NAMALWA (cell line): Measurements from ENCODE around the gene TFRC.
"Not testable (repeated sequence)": the region's sequence is repeated elsewhere in the genome, so short reads cannot be mapped to it uniquely, and the experiment has no call there.

Experiments
- DNase-seq: peaks from one replicate; pipeline ENCODE4 v3.0.0-alpha.2; 2015; ENCODE audit warnings: low spot score

The TFRC gene

DNA sequence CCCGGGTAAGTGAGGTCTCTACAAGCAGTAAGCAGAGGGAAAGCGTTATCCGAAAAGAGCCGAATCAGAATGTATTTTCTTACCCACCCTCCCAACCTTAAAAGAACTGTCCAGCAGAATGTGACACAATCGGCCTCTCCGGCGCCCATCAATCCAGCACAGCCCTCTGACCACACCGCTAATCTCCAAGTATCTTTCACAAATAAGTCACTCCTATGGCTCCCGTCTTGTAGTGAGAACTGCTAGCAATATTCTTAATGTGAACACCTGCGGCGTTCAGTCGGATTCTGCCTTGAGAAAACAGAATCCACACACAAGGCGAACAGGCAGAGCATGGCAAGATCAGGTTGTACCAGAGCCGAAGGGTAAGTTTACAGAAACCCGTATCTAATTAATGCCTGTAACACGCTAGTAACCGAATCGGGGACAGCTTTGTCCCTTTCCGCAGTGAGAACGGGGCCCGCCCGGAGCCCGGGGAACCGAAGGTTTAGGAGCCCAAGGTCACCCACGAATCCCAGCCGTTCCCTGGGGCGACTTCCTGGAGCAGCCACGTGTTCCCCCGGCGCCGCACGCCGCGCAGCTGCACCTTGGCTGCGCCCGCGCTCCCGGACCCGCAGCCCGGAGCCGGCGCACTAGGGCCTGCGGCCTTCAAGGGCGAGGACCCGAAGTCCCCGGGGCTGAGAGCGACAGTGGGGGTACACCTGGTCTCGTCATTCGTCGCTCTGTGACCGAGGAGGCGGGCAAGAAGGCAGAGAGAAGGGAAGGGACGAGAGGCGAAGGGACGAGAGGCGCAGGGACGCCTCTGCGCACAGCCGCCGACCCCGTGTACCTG, 672 bp downstream of the TFRC start:
- DNase-seq: peak; percentile 67

DNA sequence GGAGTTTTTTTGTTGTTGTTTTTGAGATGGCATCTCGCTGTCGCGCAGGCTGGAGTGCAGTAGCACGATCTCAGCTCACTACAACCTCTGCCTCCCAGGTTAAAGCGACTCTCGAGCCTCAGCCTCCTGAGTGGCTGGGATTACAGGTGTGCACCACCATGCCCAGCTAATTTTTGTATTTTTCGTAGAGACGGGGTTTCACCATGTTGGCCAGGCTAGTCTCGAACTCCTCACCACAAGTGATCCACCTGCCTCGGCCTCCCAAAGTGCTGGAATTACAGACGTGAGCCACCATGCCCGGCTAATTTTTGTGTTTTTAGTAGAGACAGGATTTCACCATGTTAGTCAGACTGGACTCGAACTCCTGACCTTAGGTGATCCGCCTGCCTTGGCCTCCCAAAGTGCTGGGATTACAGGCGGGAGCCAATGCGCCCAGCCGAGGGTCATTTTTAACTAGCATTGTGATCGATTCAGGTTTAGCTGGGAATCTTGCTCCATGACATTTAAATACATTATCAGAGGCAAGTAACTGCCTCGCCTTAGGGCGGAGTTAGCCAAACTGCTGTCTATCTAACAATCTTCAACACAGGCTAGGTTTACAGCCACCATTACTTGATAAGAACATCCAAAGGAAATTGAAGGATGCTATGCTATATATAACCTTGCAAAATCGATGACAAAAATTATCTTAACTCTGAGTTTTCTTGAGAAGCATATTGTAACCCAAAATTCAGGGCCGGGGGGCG, 1.6 kb downstream of the TFRC start:
- DNase-seq: not testable (repeated sequence)

DNA sequence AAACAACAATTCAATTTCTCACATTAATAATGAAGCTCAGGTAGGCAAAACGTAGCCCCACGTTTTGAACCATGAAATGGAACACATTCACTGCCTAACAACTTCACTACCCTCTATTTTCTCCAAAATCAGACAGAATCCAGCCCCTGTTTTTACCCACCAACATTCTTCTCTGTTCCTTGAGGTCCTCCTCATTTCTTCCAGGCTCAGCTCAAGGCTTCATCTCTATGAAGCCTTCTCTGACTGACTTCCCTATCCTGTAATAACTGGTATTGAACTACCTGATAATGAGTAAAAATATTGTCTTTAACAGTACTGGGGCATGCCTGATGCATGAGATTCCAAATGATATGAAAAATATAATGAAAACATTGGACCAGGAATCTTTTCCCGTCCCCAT, 2.2 kb downstream of the TFRC start:
- DNase-seq: no peak

DNA sequence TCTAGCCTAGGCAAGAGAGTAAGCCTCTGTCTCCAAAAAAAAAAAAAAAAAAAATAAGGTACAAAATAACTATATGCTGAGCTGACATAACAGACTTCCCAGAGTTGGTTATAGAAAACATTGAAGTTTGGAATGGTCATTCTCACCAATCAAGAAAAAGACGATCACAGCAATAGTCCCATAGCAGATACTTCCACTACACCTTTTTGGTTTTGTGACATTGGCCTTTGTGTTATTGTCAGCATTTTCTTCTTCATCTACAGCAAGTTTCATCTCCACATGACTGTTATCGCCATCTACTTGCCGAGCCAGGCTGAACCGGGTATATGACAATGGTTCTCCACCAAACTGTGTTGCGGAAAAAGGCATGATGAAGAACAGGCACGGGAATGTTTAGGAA, 6.9 kb downstream of the TFRC start:
- no peak for DNase-seq

DNA sequence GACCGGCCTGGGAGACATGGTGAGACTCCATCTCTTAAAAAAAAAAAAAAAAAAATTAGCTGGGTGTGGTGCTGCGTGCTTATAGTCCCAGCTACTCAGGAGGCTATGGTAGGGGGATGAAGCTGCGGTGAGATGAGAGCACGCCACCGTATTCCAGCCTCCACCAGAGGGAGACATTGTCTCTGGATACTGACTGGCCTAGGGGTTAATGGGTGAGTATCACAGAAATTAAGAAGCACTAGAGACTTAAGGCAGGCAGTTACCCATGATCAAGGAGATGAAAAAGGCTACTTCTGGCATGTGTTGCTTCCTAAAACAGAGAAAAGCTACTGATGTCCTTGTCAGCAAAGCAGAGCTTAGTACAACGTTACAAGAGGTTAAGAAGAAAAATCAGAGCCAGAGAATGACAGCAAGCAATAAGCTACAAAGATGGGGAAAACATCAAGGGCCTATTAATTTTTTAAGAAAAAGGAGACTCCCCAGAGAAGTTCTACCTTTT, 8.6 kb downstream of the TFRC start:
- DNase-seq: peak; percentile 86

DNA sequence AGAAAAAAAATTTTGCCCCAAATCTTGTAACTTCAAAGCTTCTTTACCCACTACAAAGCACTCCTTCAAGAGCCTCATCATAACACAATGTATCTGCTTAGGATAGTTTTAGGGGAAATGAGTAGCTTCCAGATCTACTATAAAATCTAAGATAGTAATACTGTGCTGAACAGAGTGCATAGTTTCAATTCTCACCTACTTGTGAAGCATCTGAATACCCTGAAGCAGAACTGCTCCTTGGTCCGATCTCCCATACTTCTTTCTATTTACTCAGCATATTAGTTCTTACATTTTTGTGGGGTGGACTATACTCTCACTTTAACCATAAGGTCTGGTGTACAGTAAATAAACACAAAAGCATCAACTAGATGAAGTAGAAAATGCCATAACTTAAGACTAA, 9.6 kb downstream of the TFRC start:
- no peak for DNase-seq

DNA sequence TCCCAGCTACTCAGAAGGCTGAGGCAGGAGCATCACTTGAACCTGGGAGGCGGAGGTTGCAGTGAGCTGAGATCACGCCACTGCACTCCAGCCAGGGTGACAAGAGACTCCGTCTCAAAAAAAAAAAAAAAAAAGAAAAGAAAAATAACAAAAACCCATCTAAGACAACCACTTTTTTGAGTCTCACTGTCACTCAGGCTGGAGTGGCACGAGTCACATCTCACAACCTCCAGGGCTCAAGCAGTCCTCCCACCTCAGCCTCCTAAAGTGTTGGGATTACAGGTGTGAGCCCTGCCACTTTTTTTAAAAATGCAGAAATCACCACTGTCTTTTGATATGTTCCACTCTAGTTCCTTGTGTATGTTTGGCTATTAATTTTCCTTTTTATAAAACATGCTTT, 13.1 kb downstream of the TFRC start:
- not testable (repeated sequence) for DNase-seq

DNA sequence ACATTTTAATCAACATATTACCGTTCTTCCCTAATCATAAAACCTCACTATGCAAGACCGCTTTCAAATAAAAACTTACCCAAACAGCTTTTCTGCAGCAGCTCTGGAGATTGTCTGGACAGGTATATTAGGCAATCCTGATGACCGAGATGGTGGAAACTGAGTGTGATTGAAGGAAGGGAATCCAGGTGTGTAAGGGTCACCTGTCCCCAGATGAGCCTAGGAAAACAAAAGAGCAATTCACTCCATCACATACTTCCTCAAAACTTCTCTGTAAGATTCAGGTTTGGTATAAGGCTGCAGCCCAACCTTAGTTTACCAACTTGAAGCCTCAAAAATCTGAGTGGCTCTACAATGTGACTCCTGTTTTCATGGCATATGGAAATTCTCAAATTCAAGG, 14.5 kb downstream of the TFRC start:
- DNase-seq: no peak

DNA sequence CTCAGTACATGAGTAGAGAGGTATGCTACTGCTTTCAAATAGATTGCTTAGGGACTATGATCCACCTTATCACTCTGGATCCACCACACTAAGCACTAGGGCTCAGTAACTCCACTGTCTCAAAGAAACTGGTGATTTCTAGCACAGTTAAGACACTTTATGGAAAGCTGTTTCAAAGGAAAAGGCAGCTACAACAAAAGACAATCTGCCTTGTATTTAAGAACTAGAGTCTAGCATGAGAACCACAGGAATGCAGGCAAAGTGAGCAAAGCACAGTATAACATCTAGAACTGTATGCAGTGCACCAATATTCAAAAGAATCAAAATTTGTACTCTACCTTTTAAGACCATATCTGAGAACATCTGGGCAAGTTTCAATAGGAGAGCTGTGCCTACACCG, 17.9 kb downstream of the TFRC start:
- DNase-seq: no peak

DNA sequence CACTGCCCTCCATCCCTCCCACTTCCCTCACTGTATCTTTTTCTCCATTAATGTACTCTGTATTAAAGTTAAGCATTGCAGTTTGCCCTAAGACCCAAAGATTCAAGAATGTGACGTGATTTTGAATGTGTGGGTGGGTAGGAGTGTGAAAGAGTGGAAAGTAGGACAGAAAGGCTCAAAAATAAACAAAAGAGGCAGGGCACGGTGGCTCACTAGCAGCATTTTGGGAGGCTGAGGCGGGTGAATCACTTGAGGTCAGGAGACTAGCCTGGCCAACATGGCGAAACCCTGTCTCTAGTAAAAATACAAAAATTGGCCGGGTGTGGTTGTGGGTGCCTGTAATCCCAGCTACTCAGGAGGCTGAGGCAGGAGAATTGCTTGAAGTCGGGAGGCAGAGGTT, 18.4 kb downstream of the TFRC start:
- no peak for DNase-seq

DNA sequence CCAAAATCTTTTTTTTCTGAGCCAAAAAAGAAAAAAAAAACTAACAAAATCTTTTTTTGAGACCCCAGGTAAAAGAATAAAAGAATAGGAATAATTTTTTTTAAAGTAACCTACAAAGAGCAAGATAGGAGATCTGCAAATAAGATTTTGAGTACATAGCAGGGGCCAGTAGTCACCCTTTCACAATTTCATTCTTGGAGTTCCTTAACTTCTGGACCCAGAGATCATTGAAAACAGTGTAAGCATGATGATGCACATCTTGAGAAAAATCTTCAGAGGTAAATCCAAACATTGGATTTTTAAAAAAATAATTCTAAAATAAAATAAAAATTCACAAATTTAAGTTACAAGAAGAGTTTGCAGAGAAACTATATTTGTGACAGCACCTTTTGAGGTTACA, 18.8 kb downstream of the TFRC start:
- DNase-seq: no peak

DNA sequence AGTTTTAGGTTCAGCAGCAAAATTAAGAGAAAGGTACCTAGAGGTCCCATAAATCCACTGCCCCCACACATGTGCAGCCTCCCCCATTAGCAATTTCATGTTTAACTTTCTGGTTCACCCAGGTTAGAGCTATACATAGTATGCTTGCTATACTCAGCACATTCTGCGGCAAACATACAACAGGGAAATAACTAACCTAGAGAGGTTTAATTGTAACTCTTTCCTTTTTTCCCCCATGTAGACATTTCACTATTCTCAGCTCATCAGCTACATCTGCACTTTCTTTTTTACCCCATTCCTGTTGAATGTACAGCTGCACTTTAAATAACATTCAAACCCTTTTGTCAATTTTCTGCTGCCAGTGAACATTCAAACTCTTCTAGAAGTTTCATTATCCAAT, 21.1 kb downstream of the TFRC start:
- no peak for DNase-seq

DNA sequence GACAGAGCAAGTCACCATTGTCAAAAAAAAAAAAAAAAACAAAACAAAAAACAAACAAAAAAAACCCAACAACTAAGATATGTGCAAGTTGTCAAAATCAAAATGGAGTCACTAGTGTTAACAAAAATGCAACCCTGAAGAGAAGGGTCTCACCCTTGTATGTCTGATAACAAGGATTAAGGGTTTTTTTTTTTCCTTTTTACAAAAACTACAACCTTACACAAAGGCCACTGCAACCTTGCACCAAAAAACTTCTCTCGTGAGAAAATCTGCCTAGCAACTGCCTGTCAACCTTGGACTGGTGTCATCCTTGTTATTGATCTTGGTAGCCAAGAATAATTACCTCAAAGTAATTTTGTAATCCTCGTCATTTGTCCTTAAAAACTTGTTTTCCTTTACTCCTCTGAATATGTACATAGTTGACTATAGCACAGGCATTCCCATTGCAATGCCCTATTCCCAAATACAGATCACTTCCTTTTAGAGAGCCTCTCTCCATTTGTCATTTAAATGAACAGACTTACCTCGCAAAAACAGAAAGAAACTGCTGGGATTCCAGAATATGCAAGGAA, 24.0 kb downstream of the TFRC start:
- no peak for DNase-seq

DNA sequence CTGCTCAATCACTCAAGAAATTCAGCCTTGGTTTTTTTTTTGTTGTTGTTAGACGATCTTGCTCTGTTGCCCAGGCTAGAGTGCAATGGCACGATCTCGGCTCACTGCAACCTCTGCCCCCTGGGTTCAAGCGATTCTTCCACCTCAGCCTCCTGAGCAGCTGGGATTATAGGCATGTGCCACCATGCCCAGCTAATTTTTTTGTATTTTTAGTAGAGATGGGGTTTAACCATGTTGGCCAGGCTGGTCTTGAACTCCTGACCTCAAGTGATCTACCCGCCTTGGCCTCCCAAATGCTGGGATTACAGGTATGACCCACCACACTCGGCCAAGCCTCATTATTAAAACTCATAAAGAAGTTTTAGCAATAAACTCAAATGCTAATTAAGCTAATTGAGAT, 25.5 kb downstream of the TFRC start:
- DNase-seq: not testable (repeated sequence)

DNA sequence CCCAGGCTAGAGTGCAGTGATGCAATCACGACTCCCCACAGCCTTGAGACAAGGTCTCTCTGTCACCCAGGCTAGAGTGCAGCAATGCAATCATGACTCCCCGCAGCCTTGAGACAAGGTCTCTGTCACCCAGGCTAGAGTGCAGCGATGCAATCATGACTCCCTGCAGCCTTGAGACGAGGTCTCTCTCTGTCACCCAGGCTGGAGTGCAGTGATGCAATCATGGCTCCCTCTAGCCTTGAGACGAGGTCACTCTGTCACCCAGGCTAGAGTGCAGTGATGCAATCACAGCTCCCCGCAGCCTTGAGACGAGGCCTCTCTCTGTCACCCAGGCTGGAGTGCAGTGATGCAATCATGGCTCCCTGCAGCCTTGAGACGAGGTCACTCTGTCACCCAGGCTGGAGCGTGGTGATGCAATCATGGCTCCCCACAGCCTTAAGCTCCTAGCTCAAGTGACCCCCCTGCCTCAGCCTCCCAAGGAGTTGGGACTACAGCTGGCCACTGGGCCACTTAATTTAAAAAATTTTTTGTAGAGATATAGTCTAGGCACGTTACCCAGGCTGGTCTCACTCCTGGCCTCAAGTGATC, 26.1 kb downstream of the TFRC start:
- no peak for DNase-seq

DNA sequence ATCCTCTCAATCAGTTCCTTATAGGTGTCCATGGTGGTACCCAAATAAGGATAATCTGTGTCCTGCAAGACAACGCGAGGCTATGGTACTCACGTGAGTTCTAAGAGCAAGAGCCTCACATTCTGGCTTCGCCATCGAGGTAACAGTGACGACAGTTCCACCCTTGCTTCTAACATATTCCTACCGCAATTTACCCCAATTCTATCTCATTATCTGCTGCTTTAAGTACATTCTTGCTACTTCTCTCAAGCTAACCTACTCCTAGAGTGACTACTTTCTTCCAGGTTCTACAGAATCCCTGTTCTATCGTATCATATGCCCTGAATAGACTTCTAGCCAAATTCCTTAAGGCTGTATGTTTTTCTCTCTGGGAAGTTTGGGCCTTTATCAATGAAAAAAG, 26.6 kb downstream of the TFRC start:
- no peak for DNase-seq

DNA sequence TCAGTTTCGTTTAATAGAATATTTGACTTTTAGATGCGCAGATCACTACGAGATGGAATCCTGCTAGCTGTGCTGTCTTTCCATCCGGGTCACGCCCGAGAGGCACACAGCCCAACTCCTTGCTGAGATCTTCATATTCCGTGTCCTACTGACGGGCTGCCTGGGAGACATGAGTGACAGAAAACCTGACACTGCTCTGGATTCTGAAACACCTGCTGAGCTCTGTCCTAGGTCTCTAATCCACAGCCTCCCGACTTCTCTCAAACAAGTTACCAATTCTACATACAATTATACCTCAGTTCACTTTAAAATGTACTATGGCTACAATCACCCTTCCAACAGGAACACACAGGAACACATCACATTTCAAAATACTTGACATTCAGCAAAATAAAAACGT, 27.2 kb downstream of the TFRC start:
- DNase-seq: no peak

DNA sequence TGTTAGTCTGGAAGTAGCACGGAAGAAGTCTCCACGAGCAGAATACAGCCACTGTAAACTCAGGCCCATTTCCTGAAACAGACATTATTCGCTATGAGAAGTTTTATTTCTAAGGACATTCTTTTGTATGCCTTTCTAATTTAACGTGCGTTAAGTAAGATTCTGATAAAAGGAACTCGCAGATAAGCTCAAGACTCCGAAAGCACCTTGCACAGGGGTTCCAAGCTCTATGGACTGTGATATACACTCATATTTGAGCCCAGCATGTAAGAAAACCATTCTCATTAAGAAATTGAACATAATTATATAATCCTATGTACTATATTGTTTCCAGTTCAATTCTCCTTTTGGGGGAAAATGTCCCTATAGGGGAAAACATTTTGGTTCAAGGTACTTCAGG, 28.4 kb downstream of the TFRC start:
- DNase-seq: no peak

DNA sequence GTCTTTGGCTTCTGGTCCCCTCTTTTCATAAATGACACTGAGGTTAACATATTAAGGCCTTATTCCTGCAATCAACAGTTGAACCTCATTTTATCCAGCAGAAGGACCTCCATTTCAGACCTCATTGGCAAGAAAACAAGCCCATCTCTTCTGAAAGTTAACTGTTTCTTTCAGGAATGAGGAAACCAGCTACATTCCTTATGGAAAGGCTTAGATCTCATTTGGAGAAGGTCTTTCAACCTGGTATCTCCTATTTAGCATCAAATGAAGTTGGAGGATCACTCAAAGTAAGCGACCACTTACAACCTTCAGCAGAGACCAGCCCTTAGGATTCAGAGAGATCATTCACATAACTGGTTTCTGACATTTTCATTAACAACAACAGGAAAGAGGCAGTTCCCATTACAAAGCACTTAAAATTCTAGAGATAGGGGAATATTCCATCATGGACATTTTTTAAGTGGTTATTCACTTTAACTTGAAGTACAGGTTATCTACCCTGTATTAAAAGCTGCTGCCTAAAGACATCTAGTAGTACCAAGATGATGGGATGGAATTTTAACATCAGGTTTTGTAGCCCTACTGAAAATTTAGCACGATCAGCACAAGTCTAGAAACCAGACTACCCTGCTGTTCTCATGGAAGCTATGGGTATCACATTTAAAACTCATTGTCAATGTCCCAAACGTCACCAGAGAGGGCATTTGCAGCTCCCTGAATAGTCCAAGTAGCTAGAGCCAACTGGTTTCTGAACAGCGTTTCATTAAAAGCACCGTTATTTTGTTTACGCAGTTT, 30.4 kb downstream of the TFRC start:
- no peak for DNase-seq

DNA sequence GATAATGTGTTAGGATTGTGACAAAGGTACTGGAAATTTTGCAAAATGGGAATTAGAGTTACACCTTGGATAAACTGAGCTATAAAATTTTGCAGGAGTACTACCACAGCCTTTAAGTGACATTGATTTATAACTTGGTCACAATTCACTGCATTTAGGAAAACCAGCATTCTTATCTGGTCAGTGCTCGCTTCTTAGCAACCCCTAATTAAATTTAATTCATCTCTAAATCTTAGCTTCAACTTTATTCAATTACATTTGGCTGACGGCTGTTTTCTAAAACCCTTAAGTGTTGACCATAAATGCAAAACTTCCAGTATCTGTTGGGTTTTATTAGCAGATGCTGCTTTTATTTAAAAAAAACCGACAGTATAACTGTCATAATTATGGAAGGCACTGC, 31.3 kb downstream of the TFRC start:
- DNase-seq: no peak

DNA sequence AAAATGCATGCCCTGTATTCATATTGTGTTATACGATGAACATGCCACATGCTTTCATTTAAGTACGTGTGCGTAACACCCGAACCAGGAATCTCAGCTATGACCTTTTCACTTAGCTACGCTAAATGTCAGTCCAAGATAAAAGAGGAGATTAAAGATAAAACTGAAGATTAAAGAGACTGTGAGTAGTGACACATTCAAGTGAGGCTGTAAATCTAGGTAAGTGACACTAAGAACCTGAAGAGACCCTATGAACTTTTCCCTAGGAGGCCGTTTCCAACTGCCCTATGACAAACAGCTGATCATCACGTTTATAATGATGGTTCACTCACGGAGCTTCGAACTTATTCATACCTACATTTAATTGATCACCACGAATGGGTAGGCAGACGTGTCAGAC, 32.2 kb downstream of the TFRC start:
- DNase-seq: no peak
